ENCODE data around the gene GRB2.
"Not testable (repeated sequence)": the region's sequence is repeated elsewhere in the genome, so short reads cannot be mapped to it uniquely, and the experiment has no call there.

Gene GRB2

GRCh38 chr17:75384751-75385150 is 20.7 kb downstream of the GRB2 start:
- no peak for DNase-seq

GRCh38 chr17:75383842-75384195 is 21.7 kb downstream of the GRB2 start:
- DNase-seq, result no peak

- DNase-seq, result no peak
Observed at GRCh38 chr17:75380750-75381149, 24.7 kb downstream of the GRB2 start.

GRCh38 chr17:75380315-75380714 is 25.2 kb downstream of the GRB2 start:
- DNase-seq, result no peak

- DNase-seq, result not testable (repeated sequence)
Observed at GRCh38 chr17:75379426-75379825, 26.1 kb downstream of the GRB2 start.

GRCh38 chr17:75373280-75373679 is 32.2 kb downstream of the GRB2 start:
- DNase-seq, result no peak

- no peak for DNase-seq
Observed at GRCh38 chr17:75371981-75372380, 33.5 kb downstream of the GRB2 start.

- no peak for DNase-seq
Observed at GRCh38 chr17:75371339-75371738, 34.1 kb downstream of the GRB2 start.

GRCh38 chr17:75370286-75370915 is 35.1 kb downstream of the GRB2 start:
- DNase-seq, result no peak

DNA sequence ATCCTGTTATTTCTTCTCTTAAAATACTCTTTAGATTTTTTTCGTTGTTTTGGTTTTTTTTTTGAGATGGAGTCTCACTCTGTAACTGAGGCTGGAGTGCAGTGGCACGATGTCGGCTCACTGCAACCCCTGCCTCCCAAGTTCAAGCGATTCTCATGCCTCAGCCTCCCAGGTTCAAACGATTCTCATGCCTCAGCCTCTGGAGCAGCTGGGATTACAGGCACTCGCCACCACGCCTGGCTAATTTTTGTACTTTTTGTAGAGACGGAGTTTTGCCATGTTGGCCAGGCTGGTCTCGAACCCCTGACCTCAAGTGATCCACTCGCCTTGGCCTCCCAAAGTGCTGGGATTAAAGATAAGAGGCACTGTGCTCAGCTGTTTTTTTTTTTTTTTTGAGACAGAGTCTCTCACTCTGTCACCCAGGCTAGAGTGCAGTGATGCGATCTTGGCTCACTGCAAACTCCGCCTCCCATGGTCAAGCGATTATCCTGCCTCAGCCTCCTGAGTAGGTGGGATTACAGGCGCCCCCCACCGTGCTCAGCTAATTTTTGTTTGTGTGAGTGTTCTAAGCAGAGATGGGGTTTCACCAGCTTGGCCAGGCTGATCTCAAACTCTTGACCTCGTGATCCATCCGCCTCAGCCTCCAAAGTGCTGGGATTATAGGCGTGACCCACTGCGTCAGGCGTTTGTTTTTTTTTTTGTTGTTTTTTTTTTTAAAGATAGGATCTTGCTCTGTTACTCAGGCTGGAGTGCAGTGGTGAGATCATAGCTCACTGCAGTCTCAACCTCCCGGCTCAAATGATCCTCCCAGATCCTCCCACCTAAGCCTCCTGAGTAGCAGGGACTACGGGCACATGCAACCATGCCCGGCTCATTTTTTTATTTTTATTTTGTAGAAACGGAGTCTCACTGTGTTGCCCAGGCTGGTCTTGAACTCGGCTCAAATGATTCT is 37.4 kb downstream of the GRB2 start:
- DNase-seq, result not testable (repeated sequence)

- no peak for DNase-seq
Observed at GRCh38 chr17:75367312-75367711, 38.2 kb downstream of the GRB2 start.

GRCh38 chr17:75366432-75366831 is 39.0 kb downstream of the GRB2 start:
- no peak for DNase-seq

GRCh38 chr17:75365931-75366275 is 39.6 kb downstream of the GRB2 start:
- no peak for DNase-seq

DNA sequence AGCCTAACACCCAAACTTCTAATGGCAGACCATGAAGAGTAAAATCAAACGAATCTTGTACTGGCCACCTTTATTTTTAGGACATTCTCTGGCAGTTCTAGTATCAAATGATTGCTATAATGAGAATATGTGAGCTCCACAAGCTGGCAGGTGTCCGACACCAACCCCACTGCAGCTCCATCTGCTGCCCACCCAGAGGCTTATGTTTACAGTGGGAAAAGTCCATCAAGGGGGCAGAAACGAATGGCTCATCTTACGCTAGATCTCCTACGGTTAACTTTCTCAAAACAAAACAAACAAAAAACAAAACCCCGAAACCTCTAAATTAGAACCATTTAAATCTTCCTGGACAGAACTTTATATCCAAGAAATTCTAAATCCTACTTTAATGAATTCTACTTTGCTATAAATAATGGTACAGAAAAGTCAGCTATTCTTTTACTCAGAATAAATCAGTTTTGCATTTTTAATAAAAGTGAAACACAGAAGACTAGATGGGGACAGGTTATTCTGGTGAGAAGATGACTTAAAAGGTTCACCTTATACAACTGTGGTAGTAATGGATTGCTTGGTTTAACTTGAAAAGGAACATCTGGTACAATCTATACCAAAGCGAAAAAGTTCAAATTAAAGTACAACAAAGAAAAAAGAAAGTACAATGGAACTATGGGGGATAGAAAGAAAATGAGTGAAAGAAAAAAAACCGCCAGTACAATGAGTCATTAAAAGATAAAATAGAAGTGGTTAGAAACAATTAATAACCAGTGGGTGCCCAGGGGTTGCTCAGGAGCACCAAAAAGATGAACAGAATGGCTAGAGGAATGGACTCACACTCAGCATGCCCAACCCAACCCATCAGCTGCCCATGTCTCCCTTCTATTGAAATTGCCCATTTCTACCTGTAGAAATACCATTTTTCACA is 40.2 kb downstream of the GRB2 start:
- DNase-seq, result no peak

- no peak for DNase-seq
Observed at GRCh38 chr17:75364078-75364477, 41.4 kb downstream of the GRB2 start.

DNA sequence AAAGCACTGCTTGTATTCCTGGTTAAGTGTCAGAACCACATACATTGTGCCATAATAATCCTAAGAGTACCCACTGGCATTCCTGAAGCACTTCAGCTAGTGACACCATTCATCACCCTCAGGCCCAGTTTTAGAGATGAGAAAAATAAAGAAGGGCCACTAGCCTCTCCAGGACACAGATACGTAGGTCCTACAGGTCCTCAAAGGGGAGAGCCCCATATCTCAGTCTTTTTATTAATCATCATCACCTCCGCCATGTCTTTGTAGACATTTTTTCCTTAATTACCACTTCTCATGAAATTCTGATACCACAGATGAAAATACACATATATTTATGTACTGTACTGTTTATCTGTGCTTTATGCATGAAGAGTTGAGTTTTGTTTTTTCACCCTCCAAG is 43.5 kb downstream of the GRB2 start:
- no peak for DNase-seq

DNA sequence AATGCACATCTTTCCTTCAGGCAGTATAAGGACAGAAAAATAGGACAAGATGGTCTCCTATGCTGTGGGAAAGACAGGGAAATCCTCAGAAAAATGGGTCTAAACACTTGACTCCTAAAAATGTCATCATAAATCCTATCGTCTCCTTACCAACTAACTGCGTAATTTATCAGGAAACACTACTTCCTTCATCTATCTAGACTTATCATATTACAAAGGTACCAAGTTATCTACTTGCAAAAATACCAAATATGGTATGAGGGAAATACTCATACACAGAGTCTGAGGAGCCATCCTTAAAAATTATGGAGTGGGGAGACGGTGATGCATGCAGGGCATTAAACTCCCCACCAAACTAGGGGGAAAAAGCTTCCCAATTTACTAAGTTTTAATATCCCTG is 44.1 kb downstream of the GRB2 start:
- no peak for DNase-seq

GRCh38 chr17:75356260-75356937 is 49.1 kb downstream of the GRB2 start:
- DNase-seq, result no peak

GRCh38 chr17:75353176-75353575 is 52.3 kb downstream of the GRB2 start:
- no peak for DNase-seq

DNA sequence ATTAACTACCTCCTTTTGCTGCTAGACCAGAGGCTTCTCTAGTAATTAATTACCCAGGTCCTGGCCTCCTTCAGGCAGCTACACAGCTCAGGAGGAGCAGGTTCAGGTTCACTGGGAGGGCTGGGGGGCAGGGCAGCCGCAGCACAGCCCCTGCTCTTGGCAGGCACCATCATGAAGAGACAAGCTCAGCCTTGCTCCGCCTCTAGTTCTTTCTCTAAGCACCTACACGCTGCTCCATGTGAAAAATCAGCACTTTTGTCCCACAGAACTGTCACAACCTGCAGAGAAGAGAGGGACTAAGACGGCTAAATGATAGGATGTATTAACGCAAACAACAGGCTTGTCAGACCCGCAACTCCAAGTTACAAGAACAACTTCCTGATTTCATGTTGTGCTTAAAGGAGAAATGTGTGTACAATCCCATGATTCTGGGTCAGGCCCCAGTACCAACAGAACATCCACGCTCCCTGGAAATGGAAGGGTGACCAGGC is 53.4 kb downstream of the GRB2 start:
- no peak for DNase-seq

GRCh38 chr17:75350706-75351105 is 54.8 kb downstream of the GRB2 start:
- no peak for DNase-seq

GRCh38 chr17:75350029-75350428 is 55.4 kb downstream of the GRB2 start:
- DNase-seq, result no peak

DNA sequence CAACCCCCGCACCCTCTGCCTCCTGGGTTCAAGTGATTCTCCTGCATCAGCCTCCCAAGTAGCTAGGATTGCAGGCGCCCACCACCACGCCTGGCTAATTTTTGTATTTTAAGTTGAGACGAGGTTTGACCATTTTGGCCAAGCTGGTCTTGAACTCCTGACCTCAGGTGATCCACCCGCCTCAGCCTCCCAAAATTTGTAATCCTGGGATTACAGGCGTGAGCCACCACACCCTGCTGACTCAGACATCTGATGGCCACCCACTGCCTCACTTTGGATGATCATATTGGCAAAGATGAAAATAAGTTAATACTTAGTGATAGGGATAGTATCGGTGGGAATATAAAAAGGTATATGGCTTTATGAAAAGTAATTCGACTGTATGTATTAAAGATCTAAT is 55.9 kb downstream of the GRB2 start:
- DNase-seq, result no peak

Measured in 8988T (cell line).